Effector memory CD4-positive, alpha-beta T cell (primary cell): Measurements from ENCODE around the gene EML4.

Experiments
- DNase-seq, 3 donors: peaks; one replicate each; pipeline ENCODE4 v3.0.0-alpha.2; 2020
- H3K27ac ChIP-seq: 2 replicates; pipeline ENCODE4 v1.7.0; 2013; ENCODE audit warnings: mild to moderate bottlenecking, low read length, moderate library complexity; ENCODE audit not compliant: insufficient read depth, poor library complexity, severe bottlenecking
- H3K27me3 ChIP-seq: replicated peaks from 2 replicates; pipeline ENCODE4 v1.7.0; 2013; ENCODE audit warnings: mild to moderate bottlenecking, low read length; ENCODE audit not compliant: insufficient read depth, control insufficient read depth, poor library complexity, severe bottlenecking
- H3K36me3 ChIP-seq: 2 replicates; pipeline ENCODE4 v1.7.0; 2013; ENCODE audit warnings: mild to moderate bottlenecking, low read length, moderate library complexity; ENCODE audit not compliant: control insufficient read depth, insufficient read depth
- H3K4me1 ChIP-seq: 2 replicates; pipeline ENCODE4 v1.7.0; 2013; ENCODE audit warnings: low read length, mild to moderate bottlenecking; ENCODE audit not compliant: control insufficient read depth, insufficient read depth, poor library complexity, severe bottlenecking
- H3K4me3 ChIP-seq: 2 replicates; pipeline ENCODE4 v1.7.0; 2013; ENCODE audit warnings: low read length, low read depth, mild to moderate bottlenecking; ENCODE audit not compliant: insufficient read depth, poor library complexity, severe bottlenecking
- H3K9me3 ChIP-seq: 2 replicates; pipeline ENCODE4 v1.7.0; 2013; ENCODE audit warnings: mild to moderate bottlenecking, low read length, moderate library complexity; ENCODE audit not compliant: control insufficient read depth

EML4 gene

GRCh38 chr2:42290005-42290404, 120.9 kb downstream of the EML4 start:
- peaks cover 30% of the 10 kb centered on the region for H3K36me3 ChIP-seq
- H3K27me3 ChIP-seq, result no peaks in the 10 kb centered on the region
- no peak overlapping the region for H3K27ac ChIP-seq
- DNase-seq, result no peak
- H3K9me3 ChIP-seq, result no peaks in the 10 kb centered on the region
- H3K4me1 ChIP-seq, result no peaks in the 10 kb centered on the region
- no peak overlapping the region for H3K4me3 ChIP-seq

DNA sequence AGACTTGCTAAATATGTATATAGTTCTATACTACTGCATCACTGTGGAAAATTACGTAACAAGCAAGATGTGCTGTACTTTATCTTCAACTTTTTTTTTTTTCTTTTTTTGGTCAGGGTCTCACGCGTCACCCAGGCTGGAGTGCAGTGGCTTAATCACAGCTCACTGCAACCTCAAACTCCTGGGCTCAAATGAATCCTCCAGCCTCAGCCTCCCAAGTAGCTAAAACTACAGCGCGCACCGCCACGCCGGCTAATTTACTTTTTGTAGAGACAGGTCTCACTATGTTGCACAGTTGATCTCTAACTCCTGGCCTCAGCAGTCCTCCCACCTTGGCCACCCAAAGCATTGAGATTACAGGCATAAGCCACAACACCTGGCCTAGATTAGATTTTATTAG, 123.9 kb downstream of the EML4 start:
- Histone ChIP-seq H3K9me3 (no peaks in the 10 kb centered on the region), H3K4me1 (peaks cover 27% of the 10 kb centered on the region), H3K27ac (peak overlapping the region; percentile 16), H3K27me3 (no peaks in the 10 kb centered on the region), H3K4me3 (no peak overlapping the region), H3K36me3 (peaks cover 42% of the 10 kb centered on the region)
- DNase-seq, result no peak

GRCh38 chr2:42296226-42296625, 127.1 kb downstream of the EML4 start:
- no peaks in the 10 kb centered on the region for H3K9me3 ChIP-seq
- no peaks in the 10 kb centered on the region for H3K27me3 ChIP-seq
- peaks cover 45% of the 10 kb centered on the region for H3K4me1 ChIP-seq
- H3K36me3 ChIP-seq, result peaks cover 43% of the 10 kb centered on the region
- H3K4me3 ChIP-seq, result no peak overlapping the region
- no peak for DNase-seq
- H3K27ac ChIP-seq, result peak overlapping the region; percentile 14

DNA sequence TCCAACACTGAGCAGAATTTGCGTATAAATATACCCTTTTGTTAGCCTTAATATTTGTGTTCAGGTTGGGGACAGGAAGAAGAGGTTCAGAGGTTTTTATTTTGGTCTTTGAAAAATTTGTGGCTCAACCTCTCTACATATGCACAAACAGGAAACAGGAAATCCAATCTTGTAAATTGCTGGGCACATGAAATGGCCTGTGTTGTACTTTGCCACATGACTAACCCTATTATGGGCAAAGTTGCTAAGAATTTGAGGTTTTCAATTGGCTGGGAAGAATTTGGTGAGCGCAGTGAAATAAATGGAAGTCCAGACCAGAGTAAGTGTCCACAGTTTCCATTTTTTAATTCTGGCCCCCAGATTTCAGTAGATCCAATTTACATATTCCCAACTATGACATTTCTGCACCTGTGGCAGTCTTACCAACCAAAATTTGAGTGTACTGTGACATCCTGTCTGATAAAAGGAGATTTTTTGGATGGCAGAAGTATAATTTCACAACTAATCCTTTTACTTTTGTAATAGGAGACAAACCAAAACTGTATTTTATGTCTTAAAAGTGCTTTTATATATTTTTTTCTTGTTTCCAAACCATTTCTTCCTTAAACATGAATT, 128.3 kb downstream of the EML4 start:
- no peak for DNase-seq
- Histone ChIP-seq H3K36me3 (peaks cover 36% of the 10 kb centered on the region), H3K9me3 (no peaks in the 10 kb centered on the region), H3K27ac (peak overlapping the region; percentile 38), H3K4me3 (no peak overlapping the region), H3K4me1 (peaks cover 45% of the 10 kb centered on the region), H3K27me3 (no peaks in the 10 kb centered on the region)

GRCh38 chr2:42298132-42298531, 129.0 kb downstream of the EML4 start:
- Histone ChIP-seq H3K4me3 (no peak overlapping the region), H3K27me3 (no peaks in the 10 kb centered on the region), H3K27ac (no peak overlapping the region), H3K4me1 (peaks cover 45% of the 10 kb centered on the region), H3K36me3 (peaks cover 38% of the 10 kb centered on the region), H3K9me3 (no peaks in the 10 kb centered on the region)
- no peak for DNase-seq

- H3K4me3 ChIP-seq, result no peak overlapping the region
- H3K9me3 ChIP-seq, result no peaks in the 10 kb centered on the region
- peaks cover 40% of the 10 kb centered on the region for H3K36me3 ChIP-seq
- peaks cover 45% of the 10 kb centered on the region for H3K4me1 ChIP-seq
- no peak overlapping the region for H3K27ac ChIP-seq
- no peak for DNase-seq
- no peaks in the 10 kb centered on the region for H3K27me3 ChIP-seq
Observed at GRCh38 chr2:42298996-42299754, 130.0 kb downstream of the EML4 start.

GRCh38 chr2:42300527-42300926, 131.4 kb downstream of the EML4 start:
- H3K4me3 ChIP-seq, result no peak overlapping the region
- H3K27ac ChIP-seq, result no peak overlapping the region
- peaks cover 41% of the 10 kb centered on the region for H3K4me1 ChIP-seq
- H3K9me3 ChIP-seq, result no peaks in the 10 kb centered on the region
- H3K36me3 ChIP-seq, result peaks cover 36% of the 10 kb centered on the region
- no peak for DNase-seq
- no peaks in the 10 kb centered on the region for H3K27me3 ChIP-seq

GRCh38 chr2:42303252-42303651, 134.1 kb downstream of the EML4 start:
- Histone ChIP-seq H3K4me1 (peaks cover 21% of the 10 kb centered on the region), H3K27me3 (no peaks in the 10 kb centered on the region), H3K27ac (no peak overlapping the region), H3K4me3 (no peak overlapping the region), H3K36me3 (peaks cover 34% of the 10 kb centered on the region), H3K9me3 (no peaks in the 10 kb centered on the region)
- no peak for DNase-seq

- Histone ChIP-seq H3K4me3 (no peak overlapping the region), H3K4me1 (peaks cover 13% of the 10 kb centered on the region), H3K27me3 (no peaks in the 10 kb centered on the region), H3K9me3 (no peaks in the 10 kb centered on the region), H3K27ac (no peak overlapping the region), H3K36me3 (peaks cover 34% of the 10 kb centered on the region)
- no peak for DNase-seq
Observed at GRCh38 chr2:42304059-42304713, 135.0 kb downstream of the EML4 start.

- Histone ChIP-seq H3K27me3 (no peaks in the 10 kb centered on the region), H3K27ac (no peak overlapping the region), H3K4me1 (peaks cover 6% of the 10 kb centered on the region), H3K9me3 (no peaks in the 10 kb centered on the region), H3K4me3 (no peak overlapping the region), H3K36me3 (peaks cover 40% of the 10 kb centered on the region)
- no peak for DNase-seq
Observed at GRCh38 chr2:42307180-42307579, 138.0 kb downstream of the EML4 start.
